ENCODE measurements around the gene TECPR1. TPM values are rescaled to one million over a fixed set of nuclear protein-coding genes. Genes with fewer than 3 reads are reported as not detected.

Gene TECPR1
- total and polyA plus RNA-seq, 2 of the 8 experiments (the other 6 are each of a cell fraction or from before 2014, with no cell fraction given): 1.3 to 11.1 TPM

GRCh38 chr7:98229441-98229840 is 22.6 kb downstream of the TECPR1 start (continued):
- TF ChIP-seq E2F6 (IDR thresholded peaks at IDR 0.05) (no peak), BACH1 (IDR thresholded peaks at IDR 0.05; ENCODE audit: low read length) (no peak), CHD7 (IDR thresholded peaks at IDR 0.05; ENCODE audit: insufficient replicate concordance, low read length) (no peak), CREB1 (IDR thresholded peaks at IDR 0.05) (no peak), TAF1 (IDR thresholded peaks at IDR 0.05; ENCODE audit: low read depth, low read length) (no peak)
